ENCODE measurements around the gene CTNNA3. TPM values are rescaled to one million over a fixed set of nuclear protein-coding genes. Genes with fewer than 3 reads are reported as not detected.

The CTNNA3 gene
- total RNA-seq, 1 experiment from 2014 or later: 0.32 TPM

- H3K9me2 ChIP-seq (ENCODE audit: insufficient read depth): no peaks in the 10 kb centered on the region
- DNase-seq (ENCODE audit: low read depth, low spot score) (no peak), ATAC-seq (no peak)
- TF ChIP-seq POLR2A (IDR thresholded peaks at IDR 0.05; ENCODE audit: borderline replicate concordance, extremely low read depth, insufficient read depth, insufficient read length) (no peak), EGR1 (IDR thresholded peaks at IDR 0.05; ENCODE audit: low read depth) (no peak), CBX3 (IDR thresholded peaks at IDR 0.05; ENCODE audit: low read depth) (no peak), CEBPB (IDR thresholded peaks at IDR 0.05; ENCODE audit: low read depth) (no peak), TCF7L2 (IDR thresholded peaks at IDR 0.05; ENCODE audit: borderline replicate concordance, extremely low read depth, insufficient read depth, insufficient read length) (no peak), FOSL1 (IDR thresholded peaks at IDR 0.05; ENCODE audit: low read depth) (no peak), JUND (IDR thresholded peaks at IDR 0.05) (no peak), ZBTB33 (IDR thresholded peaks at IDR 0.05; ENCODE audit: extremely low read depth, insufficient replicate concordance, low read length) (no peak), REST (IDR thresholded peaks at IDR 0.05; ENCODE audit: low read depth) (no peak)
- intact Hi-C loops (cut with micrococcal nuclease): no loop called here
- H3K27me3 ChIP-seq (ENCODE audit: insufficient read depth, low read length): no peaks in the 10 kb centered on the region
- ChIA-PET POLR2A (no interaction called here), CTCF (no interaction called here), RAD21 (ENCODE audit: low non-redundant PET in 1 of 2, low total read pairs in 2 of 2, uncharacterized antibody in 2 of 2, unreplicated experiment in 2 of 2) (no interaction called here)
- H3K27ac ChIP-seq (ENCODE audit: low read depth, low read length): no peak overlapping the region
- no peak overlapping the region for H3K4me3 ChIP-seq (replicated peaks in 1 of 2; ENCODE audit: low read depth in 1 of 2, low read length in 2 of 2)
- H2AFZ ChIP-seq (ENCODE audit: low read depth, low read length, poor library complexity, severe bottlenecking): no peak overlapping the region
- no peaks in the 10 kb centered on the region for H3K36me3 ChIP-seq (ENCODE audit: control insufficient read depth in 1 of 2, insufficient read depth in 2 of 2, low read length in 2 of 2)
- no peaks in the 10 kb centered on the region for H3K4me1 ChIP-seq (ENCODE audit: control insufficient read depth in 1 of 2, insufficient read depth in 2 of 2, low read length in 2 of 2)
- H3K4me2 ChIP-seq (ENCODE audit: low read length): no peak overlapping the region
- H3K9me3 ChIP-seq (ENCODE audit: control insufficient read depth in 1 of 2, insufficient read depth in 1 of 2, low read depth in 1 of 2, low read length in 2 of 2): no peaks in the 10 kb centered on the region
- H4K20me1 ChIP-seq (ENCODE audit: insufficient read depth): no peaks in the 10 kb centered on the region
- H3K79me2 ChIP-seq (ENCODE audit: insufficient read depth, low read length): no peaks in the 10 kb centered on the region
- no TSS peak for BruUV-seq (replicated peaks)
- H3K9ac ChIP-seq (ENCODE audit: low read length): no peak overlapping the region
Observed at GRCh38 chr10:66788178-66788987, 907.6 kb downstream of the CTNNA3 start.
